RPMI7951 (cell line): ENCODE results near the gene ADRA2C. TPM values are rescaled to one million over a fixed set of nuclear protein-coding genes. Genes with fewer than 3 reads are reported as not detected.

ENCODE experiments used
- DNase-seq: peaks from one replicate; pipeline ENCODE4 v3.0.0-alpha.2; 2012; ENCODE audit warnings: low read depth
- total RNA-seq: library from RNA; depleted of rRNA; stranded (reverse); fragments of >200 nt; shearing (Covaris generic); gene quantifications from 2 replicates; pipeline ENCODE4 v1.2.3, GENCODE V29; 2014

The ADRA2C gene
- total RNA-seq, 1 experiment from 2014 or later: 0.24 TPM

- DNase-seq: no peak
These were observed 9.4 kb downstream of the ADRA2C start for GRCh38 chr4:3775576-3775975.

GRCh38 chr4:3776166-3777032 is 10.2 kb downstream of the ADRA2C start:
- no peak for DNase-seq

- no peak for DNase-seq
These were observed 10.8 kb downstream of the ADRA2C start for GRCh38 chr4:3777033-3777390.

GRCh38 chr4:3777669-3778068 is 11.5 kb downstream of the ADRA2C start:
- DNase-seq: no peak

- no peak for DNase-seq
These were observed 13.3 kb downstream of the ADRA2C start for GRCh38 chr4:3779509-3779908.

- DNase-seq: no peak
These were observed 14.4 kb downstream of the ADRA2C start for GRCh38 chr4:3780347-3781171.

GRCh38 chr4:3781193-3781886 is 15.2 kb downstream of the ADRA2C start:
- DNase-seq: no peak

GRCh38 chr4:3781997-3782930 is 16.1 kb downstream of the ADRA2C start:
- no peak for DNase-seq

GRCh38 chr4:3783693-3784306 is 17.6 kb downstream of the ADRA2C start:
- DNase-seq: no peak

- no peak for DNase-seq
These were observed 18.5 kb downstream of the ADRA2C start for GRCh38 chr4:3784454-3785291.

GRCh38 chr4:3785292-3785565 is 19.0 kb downstream of the ADRA2C start:
- DNase-seq: no peak

GRCh38 chr4:3786196-3786869 is 20.1 kb downstream of the ADRA2C start:
- no peak for DNase-seq

- no peak for DNase-seq
These were observed 21.5 kb downstream of the ADRA2C start for GRCh38 chr4:3787489-3788365.

- no peak for DNase-seq
These were observed 22.1 kb downstream of the ADRA2C start for GRCh38 chr4:3788366-3788660.

- DNase-seq: no peak
These were observed 23.4 kb downstream of the ADRA2C start for GRCh38 chr4:3789587-3789986.

- no peak for DNase-seq
These were observed 23.9 kb downstream of the ADRA2C start for GRCh38 chr4:3790006-3790561.

GRCh38 chr4:3791256-3791655 is 25.1 kb downstream of the ADRA2C start:
- DNase-seq: no peak

GRCh38 chr4:3791910-3792542 is 25.8 kb downstream of the ADRA2C start:
- DNase-seq: no peak
